ENCODE measurements around the gene OBP2A.

OBP2A gene

GRCh38 chr9:135565636-135566035, 19.7 kb downstream of the OBP2A start:
- no peak overlapping the region for H3K4me3 ChIP-seq (ENCODE audit: low read length)
- no peak for TF ChIP-seq ZNF274 (IDR thresholded peaks at IDR 0.05; ENCODE audit: low read depth, low read length)

GRCh38 chr9:135566552-135566951, 20.6 kb downstream of the OBP2A start:
- no peak for TF ChIP-seq ZNF274 (IDR thresholded peaks at IDR 0.05; ENCODE audit: low read depth, low read length)

GRCh38 chr9:135567311-135567710, 21.4 kb downstream of the OBP2A start:
- TF ChIP-seq ZNF274 (IDR thresholded peaks at IDR 0.05; ENCODE audit: low read depth, low read length): no peak
- no peak overlapping the region for H3K4me3 ChIP-seq (ENCODE audit: low read length)

More at GRCh38 chr9:135566552-135566951, 20.6 kb downstream of the OBP2A start:
- H3K4me3 ChIP-seq (ENCODE audit: low read length): no peak overlapping the region

GRCh38 chr9:135568026-135568425, 22.1 kb downstream of the OBP2A start:
- TF ChIP-seq ZNF274 (IDR thresholded peaks at IDR 0.05; ENCODE audit: low read depth, low read length): no peak
- H3K4me3 ChIP-seq (ENCODE audit: low read length): no peak overlapping the region

- H3K4me3 ChIP-seq (ENCODE audit: low read length): no peak overlapping the region
- no peak for TF ChIP-seq ZNF274 (IDR thresholded peaks at IDR 0.05; ENCODE audit: low read depth, low read length)
Observed at GRCh38 chr9:135570456-135570855, 24.5 kb downstream of the OBP2A start.

GRCh38 chr9:135572233-135572632, 26.3 kb downstream of the OBP2A start:
- TF ChIP-seq ZNF274 (IDR thresholded peaks at IDR 0.05; ENCODE audit: low read depth, low read length): no peak
- no peak overlapping the region for H3K4me3 ChIP-seq (ENCODE audit: low read length)

GRCh38 chr9:135573124-135573523, 27.2 kb downstream of the OBP2A start:
- no peak overlapping the region for H3K4me3 ChIP-seq (ENCODE audit: low read length)
- no peak for TF ChIP-seq ZNF274 (IDR thresholded peaks at IDR 0.05; ENCODE audit: low read depth, low read length)

- TF ChIP-seq ZNF274 (IDR thresholded peaks at IDR 0.05; ENCODE audit: low read depth, low read length): no peak
- H3K4me3 ChIP-seq (ENCODE audit: low read length): no peak overlapping the region
Observed at GRCh38 chr9:135574331-135574730, 28.4 kb downstream of the OBP2A start.

GRCh38 chr9:135574943-135575342, 29.0 kb downstream of the OBP2A start:
- no peak overlapping the region for H3K4me3 ChIP-seq (ENCODE audit: low read length)
- no peak for TF ChIP-seq ZNF274 (IDR thresholded peaks at IDR 0.05; ENCODE audit: low read depth, low read length)

GRCh38 chr9:135575995-135576631, 30.2 kb downstream of the OBP2A start:
- TF ChIP-seq ZNF274 (IDR thresholded peaks at IDR 0.05; ENCODE audit: low read depth, low read length): no peak
- no peak overlapping the region for H3K4me3 ChIP-seq (ENCODE audit: low read length)

- TF ChIP-seq ZNF274 (IDR thresholded peaks at IDR 0.05; ENCODE audit: low read depth, low read length): no peak
- no peak overlapping the region for H3K4me3 ChIP-seq (ENCODE audit: low read length)
Observed at GRCh38 chr9:135577256-135577655, 31.3 kb downstream of the OBP2A start.

- TF ChIP-seq ZNF274 (IDR thresholded peaks at IDR 0.05; ENCODE audit: low read depth, low read length): no peak
- H3K4me3 ChIP-seq (ENCODE audit: low read length): no peak overlapping the region
Observed at GRCh38 chr9:135579356-135579755, 33.4 kb downstream of the OBP2A start.

GRCh38 chr9:135579889-135580660, 34.1 kb downstream of the OBP2A start:
- no peak for TF ChIP-seq ZNF274 (IDR thresholded peaks at IDR 0.05; ENCODE audit: low read depth, low read length)
- H3K4me3 ChIP-seq (ENCODE audit: low read length): no peak overlapping the region

GRCh38 chr9:135580664-135581380, 34.9 kb downstream of the OBP2A start:
- TF ChIP-seq ZNF274 (IDR thresholded peaks at IDR 0.05; ENCODE audit: low read depth, low read length): no peak
- H3K4me3 ChIP-seq (ENCODE audit: low read length): no peak overlapping the region
